Stimulated activated CD4-positive, alpha-beta T cell treated with anti-CD3 and anti-CD28 coated beads, Interleukin-1b, Interleukin-23, amount 100 ng/mL, for 1 hour (primary cell): ENCODE data around the gene COL28A1.
"Not testable (repeated sequence)": the region's sequence is repeated elsewhere in the genome, so short reads cannot be mapped to it uniquely, and the experiment has no call there.

ENCODE experiments used
- DNase-seq, 2 donors: peaks; one replicate each; pipeline ENCODE4 v3.0.0-alpha.2; 2020; ENCODE audit warnings: low read depth in 2 of 2

The COL28A1 gene

DNA sequence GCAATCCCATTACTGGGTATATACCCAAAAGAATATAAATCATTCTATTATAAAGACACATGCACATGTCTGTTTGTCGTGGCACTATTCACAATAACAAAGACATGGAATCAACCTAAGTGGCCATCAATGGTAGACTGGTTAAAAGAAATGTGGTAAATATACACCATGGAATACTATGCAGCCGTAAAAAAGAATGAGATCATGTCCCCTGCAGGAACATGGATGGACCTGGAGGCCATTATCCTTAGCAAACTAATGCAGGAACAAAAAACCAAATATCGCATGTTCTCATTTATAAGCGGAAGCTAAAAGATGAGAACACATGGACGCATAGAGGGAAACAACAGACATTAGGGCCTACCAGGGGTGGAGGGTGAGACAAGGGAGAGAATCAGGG is 25.9 kb upstream of the COL28A1 start:
- DNase-seq: not testable (repeated sequence)

DNA sequence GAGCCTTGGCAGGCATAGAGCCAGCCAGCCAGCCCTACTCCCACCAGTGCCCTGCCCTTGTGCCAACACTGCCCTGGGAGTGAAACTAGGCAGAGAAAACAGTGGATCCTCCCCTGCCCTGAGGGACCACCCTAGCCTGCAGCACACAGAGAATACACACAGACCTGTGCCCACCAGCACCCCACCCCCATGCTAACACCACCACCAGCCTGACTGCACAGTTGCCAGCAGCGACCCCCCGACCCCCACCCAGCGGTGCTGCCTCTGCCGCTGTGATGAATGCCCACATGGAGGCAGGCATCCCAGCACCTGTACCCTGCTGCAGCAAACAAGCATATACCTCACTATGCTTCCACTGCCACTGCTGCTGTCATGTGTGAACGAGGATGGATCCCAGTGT is 21.6 kb upstream of the COL28A1 start:
- no peak for DNase-seq

DNA sequence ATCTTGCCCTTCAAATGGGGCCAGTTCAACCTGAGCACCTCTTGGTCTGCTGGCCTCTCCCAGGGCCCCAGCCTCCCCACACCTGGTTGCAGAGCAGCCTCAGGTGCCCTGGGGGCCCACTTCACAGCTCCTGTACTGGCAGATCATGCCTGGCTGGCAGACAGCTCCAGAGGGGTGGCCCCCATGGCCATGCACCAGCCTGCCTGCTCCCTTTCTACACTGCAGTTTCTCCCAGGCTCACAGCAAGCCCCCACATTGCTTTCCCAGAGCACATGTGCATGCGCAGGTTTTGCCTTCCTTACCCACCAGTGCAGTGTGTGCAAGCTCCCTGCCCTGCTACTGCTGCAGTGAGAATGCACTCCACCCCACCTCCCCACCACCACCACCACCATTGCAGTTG is 21.2 kb upstream of the COL28A1 start:
- DNase-seq: no peak

DNA sequence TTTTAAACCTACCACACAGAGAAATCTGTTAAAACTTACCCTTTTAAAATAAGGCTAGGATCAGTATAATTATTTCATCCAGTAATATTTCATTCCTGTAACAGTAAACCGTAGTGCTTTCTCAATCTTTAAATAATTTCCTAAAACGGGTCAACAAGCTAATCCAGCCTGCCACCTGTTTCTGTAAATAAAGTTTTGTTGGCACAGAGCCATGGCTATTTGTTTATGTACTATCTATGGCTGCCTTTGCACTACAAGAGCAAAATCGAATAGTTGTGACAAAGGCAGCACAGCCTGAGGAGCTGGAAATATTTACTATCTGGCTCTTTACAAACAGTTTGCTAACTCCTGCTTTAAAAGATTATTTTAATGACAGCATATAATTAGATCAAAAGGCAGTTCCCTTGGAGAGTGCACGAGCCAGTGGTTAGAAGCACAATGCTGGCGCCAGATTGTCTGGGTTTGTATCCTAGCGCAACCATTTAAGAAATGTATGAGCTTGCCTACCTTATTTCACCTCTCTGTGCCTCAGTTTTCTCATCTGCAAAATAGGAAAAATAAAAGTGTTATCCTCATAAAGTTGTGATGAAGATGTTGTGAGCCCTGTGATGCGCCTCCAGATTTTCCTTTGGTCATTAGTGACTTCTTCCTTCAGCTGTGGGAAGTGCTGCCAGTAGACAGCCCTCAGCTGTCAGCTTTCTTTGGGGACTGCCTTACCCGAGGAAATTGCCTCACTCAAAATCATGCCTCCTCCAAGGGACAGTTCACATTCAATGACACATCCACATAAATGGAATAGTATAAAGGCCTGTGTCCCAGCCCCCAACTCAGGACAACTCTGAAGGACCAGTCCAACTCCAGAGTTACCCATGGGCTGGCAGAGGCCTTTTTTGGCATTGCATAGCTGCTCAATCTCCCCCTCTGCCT is 19.2 kb upstream of the COL28A1 start:
- no peak for DNase-seq

DNA sequence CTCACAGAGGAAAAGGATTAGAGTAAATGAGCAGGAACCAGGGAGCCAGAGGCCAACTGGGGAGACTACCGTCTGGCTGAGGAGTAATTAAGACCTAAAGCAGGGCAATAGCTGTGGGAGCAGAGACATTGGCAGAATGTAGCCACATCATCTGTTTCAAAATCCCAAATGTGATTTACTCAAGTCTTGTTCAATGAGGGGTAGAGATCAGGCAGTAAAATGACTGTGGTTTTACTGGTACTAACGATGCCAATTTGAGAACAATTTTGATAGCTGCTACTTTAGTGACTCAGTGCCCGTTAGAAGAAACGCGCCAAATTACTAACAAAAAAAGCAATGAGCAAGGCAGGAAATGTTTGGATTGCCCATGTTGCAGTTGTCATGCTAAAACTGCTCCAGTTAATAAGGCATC is 18.4 kb upstream of the COL28A1 start:
- no peak for DNase-seq

DNA sequence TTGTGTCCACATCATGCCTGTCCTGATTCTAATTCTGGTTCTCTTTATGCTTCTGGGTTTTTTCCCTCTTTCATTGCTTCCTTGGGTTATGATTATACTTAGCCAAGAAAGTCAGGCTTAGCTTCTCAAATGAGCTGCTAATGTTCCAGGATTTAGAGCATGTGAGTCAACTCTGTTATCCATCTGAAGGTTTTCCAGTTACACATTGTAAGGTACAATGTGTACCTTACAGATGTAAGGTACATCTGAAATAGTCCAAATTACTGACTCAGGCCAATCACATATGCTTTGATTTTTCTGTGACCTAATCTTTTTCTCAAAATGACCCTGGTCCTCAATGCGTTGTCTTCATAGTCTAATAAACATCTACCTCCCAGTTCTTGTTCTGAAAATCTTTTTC is 17.7 kb upstream of the COL28A1 start:
- no peak for DNase-seq

DNA sequence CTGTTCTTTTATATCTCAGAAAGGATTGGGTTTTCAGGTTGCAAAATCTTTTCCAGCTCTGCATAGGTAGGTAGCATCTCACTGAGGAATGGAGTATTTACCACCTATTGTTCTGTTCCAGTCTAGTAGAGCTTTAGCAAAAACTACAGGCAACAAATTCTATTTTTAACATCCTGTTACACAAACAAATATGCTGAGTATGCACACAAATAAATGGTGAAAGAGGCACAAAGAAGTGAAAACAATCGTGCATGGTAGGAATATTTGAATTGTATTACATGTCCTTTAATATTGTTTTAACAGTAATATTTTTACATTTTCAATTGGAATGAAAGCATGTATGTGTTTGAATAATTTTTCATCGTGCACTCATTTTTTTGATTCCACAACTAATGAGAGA is 16.5 kb upstream of the COL28A1 start:
- DNase-seq: no peak

DNA sequence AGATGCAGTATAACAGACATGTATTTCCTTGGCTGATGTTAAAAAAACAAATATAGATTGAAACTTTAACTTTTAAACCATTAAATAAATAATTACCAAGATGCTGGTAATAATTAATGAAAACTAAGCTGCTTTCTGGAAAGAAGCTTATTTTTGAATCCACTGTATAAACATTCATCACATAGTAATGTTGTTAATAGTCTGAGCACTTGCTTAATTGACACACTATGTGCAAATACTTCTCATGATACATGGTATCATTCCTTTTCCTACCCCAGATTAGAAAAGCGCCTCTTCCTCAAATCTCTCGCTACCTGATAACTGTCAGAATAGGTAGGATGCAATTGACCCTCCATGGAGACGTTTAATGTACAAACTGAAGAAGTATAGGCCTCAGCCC is 15.0 kb upstream of the COL28A1 start:
- DNase-seq: no peak

DNA sequence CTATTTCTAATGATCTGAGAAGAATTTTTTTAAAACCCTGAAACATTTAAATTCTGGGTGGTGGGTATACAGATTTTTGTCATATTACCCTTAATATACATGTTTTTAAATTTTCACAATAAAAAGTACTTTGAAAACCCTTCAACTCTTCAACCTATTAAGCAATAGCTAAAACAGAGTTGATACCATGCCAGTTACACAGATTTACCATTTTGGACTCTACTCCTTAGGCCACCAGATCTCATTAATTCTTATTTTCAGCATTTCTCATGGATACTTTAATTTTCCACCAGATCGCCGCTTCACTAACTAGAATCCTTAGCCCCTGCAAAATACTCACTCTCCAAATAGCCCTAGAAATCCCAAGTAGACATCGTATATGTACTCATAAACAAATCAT is 12.7 kb upstream of the COL28A1 start:
- DNase-seq: no peak

DNA sequence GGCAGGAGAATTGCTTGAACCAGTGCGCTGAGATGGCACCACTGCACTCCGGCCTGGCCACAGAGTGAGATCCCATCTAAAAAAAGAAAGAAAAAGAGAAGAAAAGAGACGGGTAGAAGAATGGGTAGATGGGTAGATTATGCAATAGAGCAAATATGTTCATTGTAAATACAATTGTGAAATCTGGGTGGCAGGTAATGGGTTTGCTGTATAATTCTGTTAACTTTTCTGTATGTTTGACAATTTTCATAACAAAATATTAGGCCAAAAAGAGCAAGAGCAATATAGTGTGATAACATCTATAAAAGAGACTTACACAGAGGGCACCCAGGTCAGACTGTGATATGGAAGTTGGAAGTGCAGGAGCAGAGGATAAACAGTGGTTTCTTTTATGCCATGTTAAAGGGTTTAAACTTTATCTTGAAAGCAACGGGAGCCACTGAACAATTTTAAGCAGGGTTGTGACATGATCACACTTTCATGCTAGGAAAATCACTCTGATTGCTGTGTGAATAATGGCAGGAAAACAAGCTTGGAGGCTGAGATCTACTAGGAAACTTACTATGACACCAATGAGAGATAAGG is 6.7 kb upstream of the COL28A1 start:
- DNase-seq: no peak

DNA sequence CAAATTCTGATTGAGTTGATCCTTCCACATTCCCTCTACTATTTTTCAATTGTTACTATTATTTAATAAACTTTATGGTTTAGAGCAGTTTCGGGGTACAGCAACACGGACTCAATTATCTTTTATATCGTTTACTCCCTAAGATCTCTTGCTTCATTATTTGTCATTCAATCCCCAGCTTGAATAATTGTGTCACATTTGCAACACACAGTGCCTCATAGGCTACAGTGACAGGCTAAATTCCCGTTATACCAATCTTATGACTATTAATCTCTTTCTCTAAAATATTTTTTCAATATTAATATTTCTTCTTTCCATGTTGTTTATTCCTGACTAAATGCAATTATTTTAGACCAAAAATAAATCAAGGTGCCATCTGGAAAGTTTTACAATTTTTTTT is 4.0 kb upstream of the COL28A1 start:
- DNase-seq: no peak

DNA sequence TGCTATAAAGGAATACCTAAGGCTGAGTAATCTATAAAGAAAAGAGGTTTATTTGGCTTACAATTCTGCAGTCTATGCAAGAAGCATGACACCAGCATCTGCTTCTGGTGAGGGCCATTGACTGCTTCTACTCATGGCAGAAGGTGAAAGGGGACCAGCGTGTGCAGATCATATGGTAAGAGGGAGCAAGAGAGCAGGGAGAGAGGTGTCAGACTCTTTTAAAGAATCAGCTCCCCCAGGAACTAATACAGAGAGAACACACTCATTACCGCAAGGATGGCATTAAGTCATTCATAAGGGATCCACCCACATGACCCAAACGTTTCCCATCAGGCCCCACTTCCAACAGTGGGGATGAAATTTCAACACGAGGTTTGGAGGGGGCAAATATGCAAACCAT is 3.5 kb upstream of the COL28A1 start:
- DNase-seq: no peak

DNA sequence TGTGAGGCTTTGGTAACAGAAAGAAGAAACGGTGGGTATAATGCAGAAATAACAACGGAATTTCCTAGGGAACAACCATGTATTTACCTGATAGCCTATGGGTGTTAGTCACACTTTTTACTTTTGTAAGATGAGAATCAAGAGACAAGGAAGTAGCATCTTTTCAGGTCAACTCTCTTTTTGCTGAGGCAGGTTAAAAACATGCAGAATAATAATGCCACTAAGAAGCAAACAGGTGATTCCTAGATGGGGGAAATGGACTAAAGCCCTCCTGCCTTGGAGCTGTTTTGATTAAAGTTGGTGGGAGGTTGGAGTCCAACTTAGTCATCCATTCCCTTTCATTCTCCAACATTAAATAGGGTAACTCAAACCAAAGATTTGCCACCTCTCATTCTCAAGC is 2.0 kb upstream of the COL28A1 start:
- no peak for DNase-seq

DNA sequence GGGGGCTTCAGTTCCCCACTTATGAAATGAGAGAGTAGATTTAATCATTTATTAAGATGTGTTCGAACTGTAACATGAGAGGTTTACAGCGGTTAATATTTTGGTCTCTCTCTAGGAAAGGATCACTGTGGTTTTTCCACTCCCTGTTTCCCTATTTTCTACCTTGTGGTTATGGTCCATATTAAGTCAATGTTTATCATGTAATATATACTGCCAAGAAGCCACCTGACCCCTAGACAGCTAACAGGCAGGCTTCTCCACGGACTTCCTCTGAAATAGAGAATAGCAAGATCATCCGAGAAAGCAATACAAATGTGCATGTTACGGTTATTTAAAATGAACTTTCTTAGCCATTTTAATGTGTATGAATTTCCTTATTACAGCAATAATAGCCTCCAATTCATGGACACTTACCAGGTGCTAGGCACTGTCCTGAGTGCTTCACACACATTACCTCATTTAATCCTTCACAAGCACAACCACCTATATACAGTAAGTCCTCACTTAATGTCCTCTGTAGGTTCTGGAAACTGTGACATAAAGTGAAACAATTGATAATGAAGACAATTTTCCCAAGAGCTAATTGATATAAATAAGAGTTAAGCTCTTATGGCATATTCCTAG is 835 bp upstream of the COL28A1 start:
- no peak for DNase-seq

DNA sequence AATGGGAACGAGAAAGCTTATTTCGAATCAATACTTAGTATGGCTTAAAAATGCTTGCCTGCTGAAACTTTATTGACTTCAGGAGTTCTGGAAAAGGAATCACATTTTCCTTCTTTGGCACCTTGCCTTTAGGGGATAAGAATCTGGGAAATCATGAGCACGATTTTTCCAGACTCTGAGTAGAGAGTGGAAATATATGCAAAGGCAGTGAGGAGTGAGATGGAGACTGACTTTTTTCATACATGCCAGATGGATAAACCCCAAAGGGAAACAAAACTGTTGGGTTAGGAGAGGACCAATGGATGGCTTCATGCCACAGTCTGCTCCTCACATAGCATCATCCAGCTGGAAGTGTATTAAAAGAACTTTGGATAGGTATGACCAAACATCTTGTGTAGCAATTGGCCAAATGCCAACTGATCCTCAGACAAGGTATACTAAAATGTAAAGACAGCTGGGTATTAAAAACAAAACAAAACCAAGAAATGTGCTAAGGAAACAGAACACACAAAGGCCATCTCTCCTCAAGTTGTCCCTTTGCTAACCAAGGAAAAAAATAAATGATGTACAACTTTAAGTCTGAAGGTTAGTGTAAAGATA is 1.7 kb downstream of the COL28A1 start:
- DNase-seq: no peak

DNA sequence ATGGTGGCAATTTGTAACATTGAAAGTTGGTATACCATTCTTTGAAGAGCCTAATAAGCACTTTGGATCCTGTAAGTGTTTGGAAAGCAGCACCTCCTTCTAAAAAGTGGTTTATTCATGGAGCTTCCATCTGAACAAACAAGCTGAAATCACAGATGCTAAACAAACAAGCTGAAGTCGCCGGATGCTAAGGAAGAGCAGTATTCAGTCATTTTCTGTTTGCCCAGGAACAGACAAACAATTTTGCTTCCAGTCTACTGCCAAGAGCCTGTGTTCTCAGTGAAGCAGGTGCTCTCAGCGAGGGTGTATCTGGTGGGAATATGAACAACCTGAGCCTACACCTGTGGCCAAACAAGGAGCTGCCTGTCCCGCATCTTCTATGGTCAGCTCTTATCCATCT is 6.3 kb downstream of the COL28A1 start:
- DNase-seq: no peak

DNA sequence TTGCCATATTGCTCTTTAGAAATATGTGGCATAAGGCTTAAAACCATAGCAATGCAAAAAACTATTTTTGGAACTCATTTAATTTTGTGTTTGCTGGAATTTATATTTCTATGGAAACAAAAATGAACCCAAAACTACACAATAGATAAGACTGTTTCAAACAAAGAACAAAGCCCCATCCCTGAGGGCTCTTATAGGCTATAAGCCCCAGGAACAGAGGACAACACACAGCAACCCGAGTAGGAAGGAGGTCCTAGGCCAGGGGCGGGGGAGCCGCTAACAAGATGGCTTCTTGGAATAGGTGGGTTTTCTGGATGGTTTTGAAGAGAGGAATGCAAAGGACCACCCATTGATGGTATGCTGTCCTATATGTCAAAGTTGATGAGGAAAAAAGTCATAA is 8.6 kb downstream of the COL28A1 start:
- DNase-seq: no peak

DNA sequence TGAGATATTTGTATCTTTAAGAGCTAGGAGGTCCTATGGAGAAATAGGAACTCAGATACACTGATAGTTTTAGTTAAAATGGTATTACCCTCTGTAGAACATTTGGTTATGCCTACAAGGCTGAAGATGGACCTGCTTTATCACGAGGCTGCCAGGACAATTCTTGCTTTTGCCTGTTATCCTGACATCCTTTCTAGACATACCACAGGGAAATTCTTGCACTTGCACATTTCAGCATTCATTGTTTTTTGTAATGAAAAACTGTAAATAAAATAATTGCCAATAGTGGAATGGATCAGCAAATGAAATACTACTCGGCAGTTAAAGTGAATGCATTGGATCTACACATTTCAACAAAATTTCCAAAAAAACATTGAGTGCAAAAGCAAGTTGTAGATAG is 9.7 kb downstream of the COL28A1 start:
- DNase-seq: no peak

DNA sequence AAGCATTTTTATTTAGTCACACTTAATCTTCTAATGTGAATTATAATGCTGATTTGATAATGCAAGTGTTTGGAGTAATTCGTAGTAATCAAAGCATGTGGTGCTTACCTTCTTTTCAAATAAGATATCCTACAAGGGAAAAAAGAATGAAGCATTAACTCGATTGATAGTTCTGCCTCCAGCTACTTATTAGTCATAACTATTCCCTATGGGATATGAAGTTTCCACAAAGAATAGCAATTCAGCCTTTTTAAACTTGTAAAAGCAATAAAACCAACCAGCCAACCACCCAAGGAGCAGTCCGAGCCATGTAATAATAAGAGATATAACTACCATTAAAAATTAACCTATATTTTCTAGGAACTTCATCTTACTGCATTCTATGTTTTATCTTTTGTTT is 11.6 kb downstream of the COL28A1 start:
- no peak for DNase-seq

DNA sequence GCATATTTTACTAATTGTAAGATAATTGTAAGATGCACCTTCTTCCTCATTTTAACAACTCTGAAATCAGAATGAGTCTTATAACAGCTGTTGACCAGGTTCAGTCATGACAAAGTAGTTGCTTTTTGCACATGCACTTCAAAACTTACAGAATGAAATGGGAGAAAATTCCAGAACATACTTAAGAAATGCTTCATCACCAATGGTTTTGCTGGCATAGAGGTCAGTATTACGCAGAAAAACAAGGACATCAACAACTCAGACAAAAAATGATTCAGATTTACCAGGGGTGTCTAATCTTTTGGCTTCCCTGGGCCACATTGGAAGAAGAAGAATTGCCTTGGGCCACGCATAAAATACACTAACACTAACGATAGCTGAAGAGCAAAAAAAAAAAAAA is 13.3 kb downstream of the COL28A1 start:
- DNase-seq: no peak

DNA sequence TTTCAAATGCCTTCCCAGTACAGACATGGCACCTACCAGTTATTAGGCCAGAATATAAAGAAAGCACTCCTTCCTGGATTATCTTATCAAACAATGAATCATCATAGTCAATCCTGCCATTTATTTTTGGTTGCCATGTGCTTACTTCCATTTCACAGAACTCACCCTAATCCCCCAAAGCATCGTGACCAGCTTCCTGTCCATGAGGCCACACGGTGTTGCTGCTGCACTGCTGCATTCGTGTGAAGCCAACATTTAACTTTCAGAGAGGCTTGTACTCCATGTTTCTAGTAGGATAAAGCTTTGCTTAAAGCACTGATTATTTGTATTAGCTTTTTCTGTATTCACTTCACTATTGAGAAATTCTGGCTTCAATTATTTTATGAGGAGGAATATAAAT is 14.4 kb downstream of the COL28A1 start:
- DNase-seq: no peak

DNA sequence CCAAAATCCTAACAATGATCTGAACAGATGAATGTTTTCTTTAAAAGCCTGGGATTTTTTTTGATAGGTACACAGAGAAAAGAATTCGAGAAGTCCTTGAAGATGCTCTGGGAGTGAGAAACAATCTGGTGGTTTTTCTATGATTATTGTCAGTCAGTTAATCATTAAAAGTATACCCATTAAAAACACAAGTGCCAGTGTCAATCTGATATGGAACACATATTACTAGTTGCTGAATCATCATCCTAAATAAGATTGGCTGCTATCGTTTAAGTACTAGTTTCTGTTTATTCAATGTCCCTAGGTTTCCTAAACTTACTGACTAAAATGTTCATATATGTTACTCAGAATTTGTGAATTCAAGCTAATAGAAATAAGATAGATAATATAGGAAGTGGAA is 16.1 kb downstream of the COL28A1 start:
- no peak for DNase-seq

DNA sequence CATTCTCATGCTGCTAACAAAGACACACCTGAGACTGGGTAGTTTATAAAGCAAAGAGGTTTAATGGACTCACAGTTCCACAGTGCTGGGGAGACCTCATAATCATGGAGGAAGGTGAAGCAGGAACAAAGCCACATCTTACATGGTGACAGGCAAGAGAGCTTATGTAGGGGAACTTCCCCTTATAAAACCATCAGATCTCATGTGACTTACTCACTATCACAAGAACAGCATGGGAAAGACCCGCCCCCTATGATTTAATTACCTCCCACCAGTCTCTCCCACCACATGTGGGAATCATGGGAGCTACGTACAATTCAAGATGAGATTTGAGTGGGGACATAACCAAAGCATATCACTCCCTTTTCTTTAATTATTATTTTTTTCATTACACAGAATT is 16.6 kb downstream of the COL28A1 start:
- no peak for DNase-seq
